GM18868 (cell line): ENCODE data around the gene ABHD16A.
"Not testable (repeated sequence)": the region's sequence is repeated elsewhere in the genome, so short reads cannot be mapped to it uniquely, and the experiment has no call there.

Source experiments
- ATAC-seq: cut with Tn5 transposase; IDR thresholded peaks from one replicate; pipeline ENCODE4 v1.9.1; 2021; ENCODE audit warnings: mild to moderate bottlenecking, moderate library complexity; ENCODE audit not compliant: unreplicated experiment

Gene ABHD16A

DNA sequence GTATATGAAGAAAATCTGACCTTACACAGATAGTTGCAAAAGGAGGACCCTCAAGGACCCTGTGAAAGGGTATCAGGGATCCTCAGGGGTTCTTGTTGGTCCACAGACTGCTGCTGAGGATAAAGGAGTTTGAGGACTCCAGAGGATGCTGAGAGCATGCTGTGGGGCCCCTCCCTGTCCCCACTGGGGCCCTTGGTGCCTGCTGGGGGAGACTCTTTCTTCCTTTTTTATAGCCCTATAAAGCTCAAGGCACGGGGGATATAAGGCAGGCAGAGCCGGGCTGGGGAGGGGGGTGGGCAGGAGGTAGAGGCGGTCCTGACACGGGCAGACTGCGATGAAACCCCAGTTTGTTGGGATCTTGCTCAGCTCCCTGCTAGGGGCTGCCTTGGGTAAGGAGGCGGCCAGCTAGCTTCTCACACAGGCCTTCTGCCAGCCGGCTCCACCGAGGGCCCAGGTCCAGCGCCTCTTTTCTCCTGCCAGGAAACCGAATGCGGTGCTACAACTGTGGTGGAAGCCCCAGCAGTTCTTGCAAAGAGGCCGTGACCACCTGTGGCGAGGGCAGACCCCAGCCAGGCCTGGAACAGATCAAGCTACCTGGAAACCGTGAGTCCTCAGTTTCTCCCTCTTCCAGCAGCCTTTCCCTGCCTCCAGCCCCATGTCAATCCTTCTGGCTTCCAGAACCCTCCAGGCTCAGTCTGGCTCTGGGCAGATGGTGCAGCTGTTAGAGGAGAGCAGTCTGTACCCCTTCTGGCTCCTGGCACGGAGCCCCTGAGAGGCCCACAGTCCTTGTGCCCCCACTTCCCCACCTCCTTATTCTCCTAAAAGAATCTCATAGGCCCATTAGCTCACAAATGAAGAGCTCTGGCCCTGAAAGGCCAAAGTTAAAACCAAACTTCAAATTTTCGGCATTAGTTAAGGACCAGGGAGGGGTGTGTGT, 12.2 kb upstream of the ABHD16A start, which contains the start of gene LY6G6D:
Gene LY6G6D (plus strand): TSS at position 327 of the 937 bp plus-strand sequence. CDS start 8 bp downstream, at position 335.
- no peak for ATAC-seq

DNA sequence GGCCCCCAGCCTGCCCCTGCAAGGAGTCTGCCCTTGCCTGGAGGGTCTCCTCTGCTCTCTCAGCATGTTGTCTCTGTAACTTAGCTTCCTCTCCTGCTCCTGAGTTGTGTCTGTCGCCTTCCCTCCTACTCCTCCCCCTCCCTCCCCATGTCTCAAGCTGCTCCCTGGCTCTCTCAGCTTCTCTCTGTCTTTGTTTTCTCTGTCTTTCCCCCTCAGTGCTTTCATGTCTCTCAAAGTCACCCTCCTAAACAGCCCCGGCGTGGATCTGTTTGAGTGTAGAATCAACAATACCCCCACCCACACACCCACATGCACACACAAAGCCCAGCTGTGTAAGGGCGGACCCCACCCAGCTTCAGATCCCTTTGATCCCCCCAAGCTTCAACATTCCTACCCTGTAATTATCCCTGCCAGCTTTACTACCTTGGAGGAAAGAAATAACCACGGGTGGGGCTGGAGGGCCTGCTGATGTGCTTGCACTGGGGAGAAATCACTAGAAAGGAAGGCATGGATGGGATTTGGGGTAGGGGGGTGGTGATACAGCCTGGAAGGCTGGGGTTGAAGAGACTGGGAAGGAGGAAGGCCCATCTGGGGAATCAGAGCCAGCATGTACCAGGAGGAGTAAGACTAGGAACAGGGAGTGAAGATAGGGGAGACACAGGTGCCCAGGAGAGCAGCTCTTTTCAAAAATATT, 11.0 kb upstream of the ABHD16A start:
- ATAC-seq = no peak

DNA sequence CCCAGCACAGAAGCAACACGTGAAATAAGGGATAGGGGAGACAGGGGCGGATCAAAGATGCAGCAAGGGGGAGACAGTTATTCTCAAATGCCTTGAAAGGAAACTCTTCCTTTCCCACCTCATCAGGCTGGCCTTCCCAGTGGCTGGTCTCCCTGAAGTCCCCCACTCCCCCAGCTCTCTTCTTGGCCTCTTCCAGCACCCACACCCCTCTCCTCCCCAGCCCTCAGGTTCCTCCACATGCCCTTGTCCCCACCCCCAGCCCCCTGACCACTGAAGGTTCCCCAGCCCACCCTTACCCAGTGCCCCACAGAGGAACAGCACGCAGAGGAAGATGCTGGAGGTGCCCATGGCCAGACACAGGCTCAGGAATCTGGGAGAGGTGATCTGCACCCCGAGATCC, 10.3 kb upstream of the ABHD16A start:
- ATAC-seq = no peak

DNA sequence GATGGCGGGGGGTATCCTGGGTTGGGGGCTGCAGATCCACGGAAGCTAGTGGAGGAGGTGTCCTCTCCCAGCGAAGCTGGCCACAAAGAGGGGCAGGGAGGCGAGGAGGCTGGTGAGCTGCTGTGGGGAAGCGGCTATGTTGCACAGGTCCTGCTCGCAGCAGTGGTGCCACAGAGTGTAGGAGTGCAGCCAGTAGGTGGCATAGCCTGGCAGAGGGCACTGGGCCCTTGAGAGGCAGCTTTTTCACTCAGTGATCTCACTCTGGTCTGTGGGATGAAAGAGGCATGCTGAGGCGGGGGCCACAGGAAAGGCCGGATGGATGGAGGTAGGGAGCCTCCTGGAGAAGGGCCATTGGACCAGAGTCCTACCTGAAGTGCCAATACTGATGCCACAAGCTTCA, 9.2 kb upstream of the ABHD16A start:
- no peak for ATAC-seq

DNA sequence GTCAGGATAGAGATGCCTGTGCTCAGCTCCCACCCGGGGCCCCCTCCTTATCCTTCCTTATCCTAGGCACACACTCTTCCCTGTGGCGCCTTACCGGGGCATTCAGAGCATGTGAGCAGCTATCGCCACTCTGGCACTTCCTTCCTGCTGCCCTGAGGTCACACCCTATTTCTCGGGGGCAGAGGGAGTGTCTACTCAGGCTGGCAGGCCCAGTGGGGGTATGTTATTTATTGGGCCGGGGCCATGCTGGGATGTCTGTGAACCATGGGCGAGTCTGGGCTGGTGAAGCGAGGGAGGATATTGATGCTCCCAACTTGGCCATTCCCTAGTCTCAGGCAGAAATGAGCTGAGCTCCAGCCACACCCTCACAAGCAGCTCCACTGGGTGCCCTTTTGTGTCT, 8.1 kb upstream of the ABHD16A start:
- ATAC-seq = no peak

DNA sequence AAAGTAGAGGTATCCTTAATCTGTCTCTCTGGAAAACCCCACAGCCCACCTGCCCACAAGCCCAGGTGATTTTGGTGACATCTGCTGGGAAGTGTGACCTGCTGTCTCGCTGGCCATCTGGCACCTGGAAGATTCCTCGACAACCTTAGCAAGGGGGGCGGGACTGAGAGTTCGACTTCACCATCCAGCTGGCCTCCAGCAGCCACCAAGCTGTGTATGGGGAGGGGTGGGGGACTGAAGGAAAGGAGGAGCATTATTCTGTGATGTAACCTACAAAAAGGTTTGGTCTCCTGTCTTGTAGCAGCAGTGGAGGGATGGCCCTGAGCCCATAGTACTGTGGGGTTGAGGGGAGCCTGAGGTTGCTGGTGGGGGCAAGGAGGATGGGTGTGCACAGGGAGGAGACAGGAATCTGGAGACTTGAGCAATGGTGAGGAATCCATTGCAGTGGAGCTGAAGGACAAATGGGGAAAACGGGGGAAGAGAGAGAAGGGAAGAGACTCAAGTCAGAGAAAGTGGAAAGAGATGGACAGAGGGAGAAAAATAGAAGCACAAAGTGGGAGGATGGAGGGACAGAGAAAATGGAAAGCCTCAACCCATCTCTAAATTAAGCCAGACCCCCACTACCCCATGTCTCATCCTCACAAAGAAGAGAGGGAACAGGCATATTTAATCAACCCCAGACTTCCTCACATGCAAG, 7.5 kb upstream of the ABHD16A start:
- ATAC-seq = no peak

DNA sequence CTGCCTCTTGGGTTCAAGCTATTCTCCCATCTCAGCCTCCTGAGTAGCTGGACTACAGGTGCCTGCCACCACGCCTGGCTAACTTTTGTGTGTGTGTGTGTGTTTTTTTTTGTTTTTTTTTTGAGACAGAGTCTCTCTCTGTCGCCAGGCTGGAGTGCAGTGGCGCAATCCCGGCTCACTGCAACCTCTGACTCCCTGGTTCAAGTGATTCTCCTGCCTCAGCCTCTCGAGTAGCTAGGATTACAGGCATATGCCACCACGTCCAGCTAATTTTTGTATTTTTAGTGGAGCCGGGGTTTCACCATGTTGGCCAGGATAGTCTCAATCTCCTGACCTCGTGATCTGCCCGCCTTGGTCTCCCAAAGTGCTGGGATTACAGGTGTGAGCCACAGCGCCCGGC, 6.0 kb upstream of the ABHD16A start:
- ATAC-seq = not testable (repeated sequence)

DNA sequence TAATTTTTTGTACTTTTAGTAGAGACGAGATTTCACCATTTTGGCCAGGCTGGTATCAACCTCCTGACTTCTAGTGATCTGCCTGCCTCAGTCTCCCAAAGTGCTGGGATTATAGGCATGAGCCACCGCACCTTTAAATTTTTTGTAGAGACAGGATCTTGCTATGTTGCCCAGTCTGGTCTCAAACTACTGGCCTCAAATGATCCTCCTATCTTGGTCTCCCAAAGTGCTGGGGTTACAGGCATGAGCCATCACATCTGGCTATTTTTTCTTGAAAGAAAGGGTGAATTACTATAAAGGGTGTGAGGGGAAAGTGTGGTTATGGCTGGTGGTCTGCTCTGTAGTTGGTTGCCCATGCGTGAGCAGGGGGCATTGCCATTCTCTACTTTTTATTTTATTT, 5.1 kb upstream of the ABHD16A start:
- ATAC-seq = no peak

DNA sequence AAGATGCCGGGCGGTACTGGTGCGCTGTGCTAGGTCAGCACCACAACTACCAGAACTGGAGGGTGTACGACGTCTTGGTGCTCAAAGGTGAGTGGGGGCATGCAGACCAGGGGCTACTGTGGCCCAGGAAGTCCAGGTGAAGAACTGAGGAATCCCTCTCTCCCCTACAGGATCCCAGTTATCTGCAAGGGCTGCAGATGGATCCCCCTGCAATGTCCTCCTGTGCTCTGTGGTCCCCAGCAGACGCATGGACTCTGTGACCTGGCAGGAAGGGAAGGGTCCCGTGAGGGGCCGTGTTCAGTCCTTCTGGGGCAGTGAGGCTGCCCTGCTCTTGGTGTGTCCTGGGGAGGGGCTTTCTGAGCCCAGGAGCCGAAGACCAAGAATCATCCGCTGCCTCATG, 4.6 kb upstream of the ABHD16A start:
- no peak for ATAC-seq

DNA sequence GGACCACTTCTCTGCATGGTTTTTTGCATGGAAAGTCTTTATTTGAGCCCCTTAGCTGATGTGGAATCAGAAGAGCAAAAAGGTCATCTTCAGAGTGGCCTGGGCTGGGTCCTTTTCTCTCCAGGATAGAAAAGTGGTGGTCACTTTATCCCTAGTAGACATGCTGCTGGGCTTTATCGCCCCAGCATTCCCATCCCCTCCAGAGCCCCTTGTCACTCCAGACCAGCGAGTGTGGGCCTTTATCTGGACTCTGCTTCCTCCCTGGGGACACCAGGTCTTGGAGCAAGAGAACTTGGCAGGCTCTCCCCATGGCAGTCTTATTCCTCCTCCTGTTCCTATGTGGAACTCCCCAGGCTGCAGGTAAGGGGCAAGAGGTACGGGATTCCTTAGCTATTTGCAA, 3.5 kb upstream of the ABHD16A start, which contains the start of gene LY6G6F:
Gene LY6G6F (plus strand): TSS at position 268 of the 400 bp plus-strand sequence. CDS start 41 bp downstream, at position 309.
- ATAC-seq = no peak

DNA sequence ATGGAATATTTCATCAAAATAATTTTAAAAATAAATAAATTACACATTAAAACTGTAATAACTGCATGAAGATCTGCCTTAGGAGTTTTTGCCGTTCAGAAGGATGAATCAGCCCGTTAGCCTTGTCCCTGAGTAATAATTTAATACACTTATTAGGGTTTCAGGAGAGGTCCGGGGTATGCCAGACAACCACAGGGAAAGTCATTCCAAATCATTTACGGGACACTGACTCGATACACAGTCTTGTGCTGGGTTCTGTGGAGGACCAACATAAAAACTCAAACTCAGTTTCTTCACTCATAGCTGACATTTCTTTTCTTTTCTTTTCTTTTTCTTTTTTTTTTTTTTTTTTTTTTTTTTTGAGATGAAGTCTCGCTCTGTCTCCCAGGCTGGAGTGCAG, 2.8 kb upstream of the ABHD16A start:
- ATAC-seq = no peak

DNA sequence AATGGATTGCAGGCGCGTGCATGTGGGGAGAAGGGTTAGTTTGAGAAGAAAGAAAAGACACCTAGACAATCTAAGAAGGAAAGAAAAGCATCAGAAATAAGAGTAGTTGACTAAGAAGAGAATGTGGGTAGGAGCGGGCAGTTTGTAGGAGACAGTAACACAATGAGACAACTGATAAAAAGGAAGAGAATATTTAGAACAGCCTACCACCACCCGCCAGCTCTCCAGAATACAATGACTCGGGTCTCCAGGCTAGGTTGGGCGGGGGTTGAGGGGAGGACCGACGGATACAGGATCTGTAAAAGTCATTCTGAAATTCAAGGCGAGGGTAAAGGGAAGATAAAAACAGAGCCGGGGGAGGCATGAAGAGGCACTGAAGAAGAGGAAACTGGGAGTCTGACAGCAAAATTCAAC, 712 bp downstream of the ABHD16A start:
- no peak for ATAC-seq

DNA sequence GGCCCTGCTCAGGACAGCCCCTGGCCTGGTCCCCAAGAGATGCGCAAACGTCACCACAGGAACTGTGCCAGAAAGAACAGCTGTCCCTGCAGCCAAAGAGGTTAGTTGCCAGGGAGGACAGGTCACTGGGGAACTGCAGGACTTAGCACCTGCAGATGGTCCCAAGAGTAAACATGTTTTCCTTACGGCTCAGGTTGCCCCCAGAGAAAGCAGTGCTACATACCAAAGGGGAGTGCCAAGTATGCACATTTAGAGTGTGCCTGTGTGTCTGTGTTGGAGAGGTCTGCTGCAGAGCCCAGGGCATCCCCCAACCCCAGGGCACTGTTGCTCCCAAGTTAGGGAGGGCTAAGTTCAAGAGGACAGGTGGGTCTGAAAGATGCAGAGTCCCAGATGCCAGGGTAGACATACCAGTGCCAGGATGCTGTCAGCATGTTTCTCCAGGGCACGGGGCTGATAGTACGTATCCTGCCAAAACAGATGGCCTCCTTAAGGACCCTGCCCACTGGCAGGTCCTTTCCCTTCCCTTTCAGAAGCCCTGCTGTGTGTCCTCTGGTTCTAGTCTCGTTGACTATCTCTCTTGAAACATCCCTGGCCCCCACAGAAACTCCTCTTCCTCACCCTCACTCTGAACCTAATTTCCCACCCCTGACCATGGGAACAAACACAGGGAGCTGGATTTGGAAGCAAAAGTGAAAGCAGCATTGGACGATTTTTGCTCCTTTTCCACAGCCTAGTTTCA, 1.3 kb downstream of the ABHD16A start:
- ATAC-seq = no peak

DNA sequence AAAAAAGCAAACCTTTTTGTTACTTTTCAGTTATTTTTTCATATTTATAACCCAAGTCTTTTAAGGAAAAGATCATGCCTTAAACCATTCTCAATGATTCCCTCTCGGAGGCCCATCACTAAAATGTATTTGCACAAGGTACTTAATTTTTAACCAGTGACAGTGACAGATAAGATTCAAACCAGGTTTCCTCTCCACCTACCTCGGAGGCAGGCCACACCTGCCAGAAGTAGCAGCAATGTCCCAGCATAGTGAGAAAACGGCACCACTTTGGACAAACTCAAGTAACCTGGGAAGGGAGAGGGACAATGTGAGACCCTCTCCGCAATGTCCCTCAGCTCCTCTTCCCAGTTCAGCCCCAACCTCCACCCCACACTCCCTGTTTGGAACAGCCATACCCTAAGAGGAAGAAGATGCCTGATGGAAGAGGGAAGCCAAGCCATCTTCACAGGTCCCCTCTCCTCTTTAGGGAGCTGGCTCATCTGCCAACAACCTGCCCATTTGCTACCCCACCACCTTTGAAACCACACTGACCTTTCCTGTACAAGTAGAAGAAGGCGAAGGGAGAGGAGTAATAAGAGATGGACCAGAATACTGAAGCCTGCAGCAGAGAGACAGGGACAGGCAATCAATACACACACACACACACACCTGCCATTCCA, 2.3 kb downstream of the ABHD16A start:
- no peak for ATAC-seq

DNA sequence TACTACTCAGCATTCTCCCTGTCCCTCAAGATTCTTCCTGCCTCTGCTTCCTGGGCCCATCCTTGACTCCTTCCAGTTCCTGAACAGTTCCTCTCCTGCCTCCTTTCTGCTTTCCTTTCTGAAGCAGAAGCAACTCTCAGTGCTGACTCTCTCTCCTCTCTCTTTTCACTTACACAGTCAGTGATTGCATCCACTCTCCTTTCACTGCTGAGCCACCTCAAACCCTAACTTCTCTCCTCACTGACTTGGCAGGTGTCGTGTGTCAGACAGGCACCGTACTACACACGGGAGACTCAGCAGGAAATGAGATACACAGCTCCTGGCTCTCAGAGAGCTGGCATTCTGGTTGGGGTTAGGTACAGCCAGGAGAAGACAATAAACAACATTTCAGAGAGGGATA, 5.6 kb downstream of the ABHD16A start:
- ATAC-seq = no peak

DNA sequence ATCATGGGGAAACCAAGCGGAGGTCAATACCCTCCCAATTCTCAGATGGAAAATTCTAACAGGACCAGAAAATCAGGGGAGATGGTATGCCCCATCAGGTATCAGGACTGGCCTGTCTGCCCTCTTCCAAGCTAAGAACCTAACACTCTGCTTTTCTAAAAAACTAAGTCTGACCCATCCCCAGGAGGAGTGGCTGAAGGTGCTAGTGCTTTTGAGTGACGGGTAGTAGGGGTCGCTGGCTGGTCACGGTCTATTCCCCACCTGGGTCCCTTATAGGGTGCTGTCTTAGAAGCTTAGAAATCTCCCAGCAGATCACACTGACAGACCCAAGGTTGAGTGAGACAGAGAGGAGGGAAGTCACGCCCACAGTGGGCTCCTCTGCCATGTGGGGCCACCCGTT, 9.6 kb downstream of the ABHD16A start:
- ATAC-seq = no peak

DNA sequence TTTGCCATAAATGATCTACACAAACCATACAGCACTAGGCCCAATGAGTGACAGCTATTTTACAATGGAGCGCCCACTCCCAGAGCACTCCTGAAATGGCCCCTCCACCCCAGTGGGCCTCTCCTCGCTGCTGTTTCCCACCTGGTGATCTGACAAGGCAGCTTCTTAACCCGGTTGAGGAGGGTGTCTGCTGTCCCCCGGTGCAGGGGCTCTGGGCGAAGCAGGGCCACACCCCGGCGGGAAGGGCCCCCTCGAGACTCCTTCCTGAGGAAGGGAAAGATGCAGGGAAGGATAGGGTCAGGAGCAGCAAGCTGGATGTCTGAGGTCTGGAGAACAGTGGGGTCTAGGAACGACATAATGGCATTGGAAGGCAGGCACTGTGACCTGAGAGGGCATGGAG, 10.2 kb downstream of the ABHD16A start:
- no peak for ATAC-seq

DNA sequence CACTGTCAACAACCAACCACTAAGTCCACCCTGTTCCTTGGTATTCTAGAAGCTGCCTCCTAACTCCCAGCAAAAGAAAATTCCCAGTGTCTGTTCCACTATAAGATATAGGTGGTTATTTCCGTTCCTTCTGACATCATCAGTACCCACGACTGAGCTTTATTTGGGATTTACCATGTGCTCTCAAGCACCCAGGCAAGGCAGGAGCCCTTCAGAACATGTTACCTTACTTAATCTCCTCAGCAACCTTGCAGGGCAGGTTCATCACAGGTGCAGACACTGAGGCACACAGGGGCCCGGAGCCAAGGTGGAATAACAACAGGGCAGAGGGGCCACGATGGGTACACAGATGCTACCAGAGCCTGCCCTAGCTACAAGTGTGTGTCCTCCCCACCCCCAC, 10.8 kb downstream of the ABHD16A start:
- ATAC-seq = no peak

DNA sequence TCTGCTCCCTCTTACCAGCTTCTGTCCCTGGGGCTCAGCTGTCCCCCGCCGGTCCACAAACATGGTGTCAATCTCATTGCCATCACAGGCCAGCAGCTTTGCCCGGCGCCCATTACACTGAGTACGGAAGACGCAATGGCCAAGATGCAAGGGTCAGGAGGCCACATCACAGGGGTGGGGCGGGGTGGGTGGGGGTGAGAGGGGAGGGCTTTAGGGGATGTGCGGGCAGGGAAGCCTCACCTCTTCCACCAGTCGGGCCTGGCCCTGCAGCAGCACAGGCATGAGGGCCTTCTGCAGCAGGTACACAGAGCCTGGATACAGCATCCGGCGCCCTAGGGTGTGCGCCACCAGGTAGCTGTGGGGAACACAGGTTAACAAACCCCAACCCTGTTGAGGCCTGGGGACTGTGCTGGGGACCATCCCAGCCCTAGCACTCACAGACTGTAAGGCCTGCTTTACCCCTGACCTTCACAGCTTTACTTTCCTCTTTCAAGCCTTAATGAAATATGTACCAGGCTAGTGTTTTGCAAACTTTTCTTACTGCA, 11.5 kb downstream of the ABHD16A start:
- no peak for ATAC-seq

DNA sequence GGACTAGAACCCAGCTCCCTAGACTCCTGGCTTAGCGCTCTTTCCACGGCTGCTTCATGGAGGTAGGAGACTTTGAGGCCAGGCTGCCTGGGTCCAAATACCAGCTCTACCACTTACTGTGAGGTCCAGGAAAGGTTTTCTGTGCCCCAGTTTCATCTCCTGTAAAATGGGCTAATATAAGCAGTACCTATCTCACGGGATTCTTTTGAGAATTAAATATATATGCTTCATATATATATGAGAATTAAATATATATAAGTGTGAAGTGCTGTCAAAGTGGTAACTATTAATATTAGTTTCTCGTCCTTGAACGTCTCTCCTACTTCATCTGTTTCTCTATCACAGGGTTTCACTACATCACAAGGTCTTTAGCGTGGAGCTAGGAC, 12.1 kb downstream of the ABHD16A start:
- ATAC-seq = no peak
